ENCODE measurements around the gene THUMPD3. TPM values are rescaled to one million over a fixed set of nuclear protein-coding genes. Genes with fewer than 3 reads are reported as not detected.

THUMPD3 gene
- total and polyA plus RNA-seq, 2 of the 13 experiments (the other 11 are each of a cell fraction or from before 2014, with no cell fraction given) = 31.2 to 44.1 TPM

DNA sequence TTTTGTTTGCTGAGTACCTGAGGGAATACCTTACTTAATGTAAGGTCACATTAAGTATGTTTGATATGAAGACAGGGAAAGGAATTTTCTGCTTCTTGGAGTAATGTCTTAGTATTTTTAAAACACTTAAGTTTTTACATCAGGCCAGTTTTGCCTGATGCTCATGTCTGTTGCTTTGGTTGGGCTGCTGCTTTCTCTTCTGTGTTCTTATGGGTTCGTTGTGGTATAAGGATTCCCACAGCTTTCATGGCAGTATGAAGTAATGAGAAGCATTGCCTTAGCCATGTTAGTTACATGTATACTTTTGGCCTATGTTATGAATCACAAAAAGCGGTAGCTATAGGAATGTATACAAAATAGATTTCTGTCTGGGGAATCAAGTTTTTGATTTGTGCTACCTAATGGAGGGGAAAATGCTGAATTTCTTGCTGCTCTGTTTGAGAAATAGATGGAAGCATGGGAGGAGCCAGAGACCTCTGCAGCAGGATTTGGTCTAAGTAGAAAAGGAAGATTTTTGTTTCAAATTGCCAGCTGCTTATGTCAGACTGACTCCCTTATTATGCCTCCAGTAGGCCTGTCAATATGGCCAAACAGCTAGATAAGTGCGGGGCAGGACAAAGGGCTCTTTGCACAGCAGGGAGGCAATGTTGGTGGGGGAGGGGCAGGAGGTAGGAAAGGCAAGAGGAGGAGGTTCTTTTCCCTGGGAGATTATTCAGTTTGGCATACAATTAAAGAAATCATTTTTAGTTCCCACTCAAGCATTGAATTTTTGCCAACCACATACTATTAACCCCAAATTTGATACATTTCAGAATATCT lies 39.8 kb downstream of the THUMPD3 start (continued):
- TF ChIP-seq AHR (CRISPR knock-in tag; IDR thresholded peaks at IDR 0.05) = no peak
- TF ChIP-seq ISX (CRISPR knock-in tag; conservative IDR thresholded peaks at IDR 0.05) = no peak
- no peak for TF ChIP-seq CC2D1A (CRISPR knock-in tag; IDR thresholded peaks at IDR 0.05)
- TF ChIP-seq PTBP1 (IDR thresholded peaks at IDR 0.05; ENCODE audit: low read depth, low read length, poor library complexity, severe bottlenecking) = no peak
- TF ChIP-seq, protein P1, sequence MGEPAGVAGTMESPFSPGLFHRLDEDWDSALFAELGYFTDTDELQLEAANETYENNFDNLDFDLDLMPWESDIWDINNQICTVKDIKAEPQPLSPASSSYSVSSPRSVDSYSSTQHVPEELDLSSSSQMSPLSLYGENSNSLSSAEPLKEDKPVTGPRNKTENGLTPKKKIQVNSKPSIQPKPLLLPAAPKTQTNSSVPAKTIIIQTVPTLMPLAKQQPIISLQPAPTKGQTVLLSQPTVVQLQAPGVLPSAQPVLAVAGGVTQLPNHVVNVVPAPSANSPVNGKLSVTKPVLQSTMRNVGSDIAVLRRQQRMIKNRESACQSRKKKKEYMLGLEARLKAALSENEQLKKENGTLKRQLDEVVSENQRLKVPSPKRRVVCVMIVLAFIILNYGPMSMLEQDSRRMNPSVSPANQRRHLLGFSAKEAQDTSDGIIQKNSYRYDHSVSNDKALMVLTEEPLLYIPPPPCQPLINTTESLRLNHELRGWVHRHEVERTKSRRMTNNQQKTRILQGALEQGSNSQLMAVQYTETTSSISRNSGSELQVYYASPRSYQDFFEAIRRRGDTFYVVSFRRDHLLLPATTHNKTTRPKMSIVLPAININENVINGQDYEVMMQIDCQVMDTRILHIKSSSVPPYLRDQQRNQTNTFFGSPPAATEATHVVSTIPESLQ (CRISPR knock-in tag; conservative IDR thresholded peaks at IDR 0.05) = no peak
- TF ChIP-seq EZH2 (conservative IDR thresholded peaks at IDR 0.05; ENCODE audit: low read depth, low read length) = no peak
- TF ChIP-seq, protein P2, sequence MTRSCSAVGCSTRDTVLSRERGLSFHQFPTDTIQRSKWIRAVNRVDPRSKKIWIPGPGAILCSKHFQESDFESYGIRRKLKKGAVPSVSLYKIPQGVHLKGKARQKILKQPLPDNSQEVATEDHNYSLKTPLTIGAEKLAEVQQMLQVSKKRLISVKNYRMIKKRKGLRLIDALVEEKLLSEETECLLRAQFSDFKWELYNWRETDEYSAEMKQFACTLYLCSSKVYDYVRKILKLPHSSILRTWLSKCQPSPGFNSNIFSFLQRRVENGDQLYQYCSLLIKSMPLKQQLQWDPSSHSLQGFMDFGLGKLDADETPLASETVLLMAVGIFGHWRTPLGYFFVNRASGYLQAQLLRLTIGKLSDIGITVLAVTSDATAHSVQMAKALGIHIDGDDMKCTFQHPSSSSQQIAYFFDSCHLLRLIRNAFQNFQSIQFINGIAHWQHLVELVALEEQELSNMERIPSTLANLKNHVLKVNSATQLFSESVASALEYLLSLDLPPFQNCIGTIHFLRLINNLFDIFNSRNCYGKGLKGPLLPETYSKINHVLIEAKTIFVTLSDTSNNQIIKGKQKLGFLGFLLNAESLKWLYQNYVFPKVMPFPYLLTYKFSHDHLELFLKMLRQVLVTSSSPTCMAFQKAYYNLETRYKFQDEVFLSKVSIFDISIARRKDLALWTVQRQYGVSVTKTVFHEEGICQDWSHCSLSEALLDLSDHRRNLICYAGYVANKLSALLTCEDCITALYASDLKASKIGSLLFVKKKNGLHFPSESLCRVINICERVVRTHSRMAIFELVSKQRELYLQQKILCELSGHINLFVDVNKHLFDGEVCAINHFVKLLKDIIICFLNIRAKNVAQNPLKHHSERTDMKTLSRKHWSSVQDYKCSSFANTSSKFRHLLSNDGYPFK (CRISPR knock-in tag; IDR thresholded peaks at IDR 0.05; ENCODE audit: borderline replicate concordance) = no peak
- peak; percentile 72; the same call in 1 of the 2 replicates for TF ChIP-seq HDAC2 (CRISPR knock-in tag; IDR thresholded peaks at IDR 0.05)
- no peak for TF ChIP-seq JDP2 (CRISPR knock-in tag; IDR thresholded peaks at IDR 0.05; ENCODE audit: borderline replicate concordance)
- TF ChIP-seq SETDB1 (CRISPR knock-in tag; IDR thresholded peaks at IDR 0.05; ENCODE audit: borderline replicate concordance) = no peak
- peak; percentile 39; the same call in 1 of the 2 replicates for TF ChIP-seq ZFY (CRISPR knock-in tag; IDR thresholded peaks at IDR 0.05)
- TF ChIP-seq MIXL1 (CRISPR knock-in tag; IDR thresholded peaks at IDR 0.05) = peak; percentile 43; the same call in 1 of the 2 replicates
- no peak for TF ChIP-seq MEIS2 (CRISPR knock-in tag; IDR thresholded peaks at IDR 0.05)
- TF ChIP-seq ZIK1 (CRISPR knock-in tag; IDR thresholded peaks at IDR 0.05; ENCODE audit: borderline replicate concordance, low read depth) = no peak
- peak; percentile 28; the same call in 1 of the 2 replicates for TF ChIP-seq ZKSCAN1 (IDR thresholded peaks at IDR 0.05; ENCODE audit: low read length)
- TF ChIP-seq SNRNP70 (IDR thresholded peaks at IDR 0.05; ENCODE audit: low read depth, low read length) = no peak
- 0 out of 2 replicates have a peak, but pooled peaks have one; percentile 24 for TF ChIP-seq ONECUT2 (CRISPR knock-in tag; IDR thresholded peaks at IDR 0.05)
- TF ChIP-seq ZNF549 (CRISPR knock-in tag; IDR thresholded peaks at IDR 0.05) = no peak
- peak; percentile 65; the same call in 1 of the 2 replicates for TF ChIP-seq ZNF614 (CRISPR knock-in tag; IDR thresholded peaks at IDR 0.05; ENCODE audit: borderline replicate concordance)
- no peak for TF ChIP-seq ZMYM2 (CRISPR knock-in tag; IDR thresholded peaks at IDR 0.05)
- no peak for TF ChIP-seq ZSCAN9 (CRISPR knock-in tag; IDR thresholded peaks at IDR 0.05; ENCODE audit: borderline replicate concordance)
- TF ChIP-seq MLLT10 (CRISPR knock-in tag; IDR thresholded peaks at IDR 0.05) = no peak
- TF ChIP-seq ZNF251 (CRISPR knock-in tag; IDR thresholded peaks at IDR 0.05) = no peak
- TF ChIP-seq MAZ (IDR thresholded peaks at IDR 0.05; ENCODE audit: borderline replicate concordance, low read depth, low read length) = no peak
- TF ChIP-seq MAZ (CRISPR knock-in tag; IDR thresholded peaks at IDR 0.05; ENCODE audit: low read depth) = no peak

Measured in HepG2 (cell line).